SK-N-SH (cell line): ENCODE measurements around the gene CADM2. TPM values are rescaled to one million over a fixed set of nuclear protein-coding genes. Genes with fewer than 3 reads are reported as not detected.
A peak's percentile ranks its signal among the peaks of the same experiment; 100 is the strongest.

ENCODE experiments used
- CTCF ChIA-PET: fragments of 300-600, 350-600 bp; formaldehyde crosslinking; extraction: SDS; loops from one replicate; lab custom pipeline; 2021; lab: Yijun Ruan, JAX
- POLR2A ChIA-PET: fragments of 350-600 bp; sonication (Branson Sonifier 250); formaldehyde crosslinking; extraction: SDS; loops from one replicate; lab custom pipeline; 2020; ENCODE audit warnings: antibody characterized with exemption, inconsistent platforms; lab: Yijun Ruan, JAX
- DNase-seq: peaks from one replicate; pipeline ENCODE4 v3.0.0; 2012
- H2AFZ ChIP-seq: fragments of 200-600 bp; sonication (generic); 2 replicates; pipeline ENCODE4 v1.8.1; 2016; ENCODE audit warnings: antibody characterized with exemption, mild to moderate bottlenecking, low read depth
- H3F3A ChIP-seq: fragments of 200-600 bp; sonication (generic); replicated peaks from 2 replicates; pipeline ENCODE3; 2016; ENCODE audit warnings: antibody characterized with exemption, mild to moderate bottlenecking; ENCODE audit not compliant: insufficient read depth
- H3K27ac ChIP-seq, 2 experiments: fragments of 200-500 bp in 1 of 2; fragments of 200-600 bp in 1 of 2; sonication (Bioruptor generic) in 1 of 2; sonication (generic), shearing (Covaris generic) in 1 of 2; 2 replicates each; pipeline versions ENCODE4 v1.5.1 to v1.6.1; 2014 to 2016; ENCODE audit warnings: low read depth in 2 of 2, inconsistent platforms in 1 of 2, low read length in 1 of 2, mild to moderate bottlenecking in 1 of 2, mixed read lengths in 1 of 2
- H3K27me3 ChIP-seq: fragments of 200-600 bp; sonication (generic), shearing (Covaris generic); 2 replicates; pipeline ENCODE4 v1.6.1; 2016; ENCODE audit warnings: mixed run types; ENCODE audit not compliant: insufficient read depth
- H3K36me3 ChIP-seq, 2 experiments: fragments of 200-500 bp in 1 of 2; fragments of 200-600 bp in 1 of 2; sonication (Bioruptor generic) in 1 of 2; sonication (generic) in 1 of 2; replicated peaks in 1 of 2; 2 replicates each; pipeline versions ENCODE3 to v1.5.1; 2014 to 2016; ENCODE audit warnings: low read length in 1 of 2, mild to moderate bottlenecking in 1 of 2; ENCODE audit not compliant: insufficient read depth in 2 of 2, control insufficient read depth in 1 of 2
- H3K4me1 ChIP-seq, 2 experiments: fragments of 200-500 bp in 1 of 2; fragments of 200-600 bp in 1 of 2; sonication (Bioruptor generic) in 1 of 2; sonication (generic), shearing (Covaris generic) in 1 of 2; 2 replicates each; pipeline versions ENCODE4 v1.5.1 to v1.6.1; 2014 to 2016; ENCODE audit warnings: low read depth in 1 of 2, low read length in 1 of 2, mixed run types in 1 of 2; ENCODE audit not compliant: insufficient read depth in 2 of 2, control insufficient read depth in 1 of 2
- H3K4me2 ChIP-seq: fragments of 200-600 bp; sonication (generic), shearing (Covaris generic); 2 replicates; pipeline ENCODE4 v1.6.1; 2017; ENCODE audit warnings: mixed run types
- H3K4me3 ChIP-seq, 2 experiments: fragments of 200-500 bp in 1 of 2; fragments of 200-600 bp in 1 of 2; sonication (Bioruptor generic) in 1 of 2; sonication (generic), shearing (Covaris generic) in 1 of 2; 2 replicates each; pipeline versions ENCODE4 v1.5.1 to v1.8.1; 2014 to 2016; ENCODE audit warnings: low read depth in 2 of 2, inconsistent platforms in 1 of 2, low read length in 1 of 2, mild to moderate bottlenecking in 1 of 2, mixed read lengths in 1 of 2, moderate library complexity in 1 of 2
- H3K79me2 ChIP-seq: fragments of 200-600 bp; sonication (generic); 2 replicates; pipeline ENCODE4 v1.8.1; 2017; ENCODE audit warnings: mild to moderate bottlenecking; ENCODE audit not compliant: insufficient read depth
- H3K9ac ChIP-seq: fragments of 200-600 bp; sonication (generic); 2 replicates; pipeline ENCODE4 v1.6.1; 2017; ENCODE audit warnings: mixed run types
- H3K9me2 ChIP-seq: fragments of 200-600 bp; sonication (generic); 2 replicates; pipeline ENCODE4 v1.6.1; 2017; ENCODE audit warnings: mixed run types
- H3K9me3 ChIP-seq: fragments of 200-600 bp; sonication (generic); 2 replicates; pipeline ENCODE4 v1.6.1; 2017; ENCODE audit warnings: mixed run types, mild to moderate bottlenecking, moderate library complexity
- H4K20me1 ChIP-seq: fragments of 200-600 bp; sonication (generic); 2 replicates; pipeline ENCODE4 v1.6.1; 2017; ENCODE audit warnings: mild to moderate bottlenecking, mixed run types; ENCODE audit not compliant: insufficient read depth
- FOSL2 ChIP-seq: IDR thresholded peaks from 2 replicates; pipeline ENCODE4 v1.4.0; 2012; ENCODE audit warnings: low read depth, mild to moderate bottlenecking, moderate library complexity, borderline replicate concordance
- FOXJ3 ChIP-seq: sonication (generic); formaldehyde crosslinking; IDR thresholded peaks from 2 replicates; pipeline ENCODE4 v1.5.1; 2020; ENCODE audit warnings: mild to moderate bottlenecking, missing genetic modification reagents
- FOXM1 ChIP-seq: IDR thresholded peaks from 2 replicates; pipeline ENCODE4 v1.4.0; 2012; ENCODE audit warnings: low read depth, mild to moderate bottlenecking
- JUND ChIP-seq: IDR thresholded peaks from 2 replicates; pipeline ENCODE4 v1.4.0; 2012
- MAX ChIP-seq: IDR thresholded peaks from 2 replicates; pipeline ENCODE4 v1.4.0; 2012; ENCODE audit warnings: low read depth
- NRF1 ChIP-seq: IDR thresholded peaks from 2 replicates; pipeline ENCODE4 v1.6.1; 2012; ENCODE audit warnings: low read depth, mild to moderate bottlenecking, low read length
- RAD21 ChIP-seq: IDR thresholded peaks from 2 replicates; pipeline ENCODE4 v1.6.1; 2012; ENCODE audit warnings: mild to moderate bottlenecking, low read length
- SMC3 ChIP-seq: IDR thresholded peaks from 2 replicates; pipeline ENCODE4 v1.6.1; 2012; ENCODE audit warnings: low read depth, low read length, improper control_type of control experiment
- TAF1 ChIP-seq: IDR thresholded peaks from 2 replicates; pipeline ENCODE4 v1.6.1; 2012; ENCODE audit warnings: low read depth, mild to moderate bottlenecking, low read length, moderate library complexity, borderline replicate concordance
- TEAD4 ChIP-seq: IDR thresholded peaks from 2 replicates; pipeline ENCODE4 v1.4.0; 2012; ENCODE audit warnings: mild to moderate bottlenecking, borderline replicate concordance; ENCODE audit not compliant: insufficient read depth
- USF1 ChIP-seq: IDR thresholded peaks from 2 replicates; pipeline ENCODE4 v1.4.0; 2012; ENCODE audit warnings: low read depth, borderline replicate concordance
- WGBS: methylation state at CpG from one replicate; pipeline ENCODE4 v1.1.6; 2017; ENCODE audit warnings: low lambda C conversion rate; 5-methylcytosine and 5-hydroxymethylcytosine counted together
- polyA plus RNA-seq, 3 experiments: library from polyadenylated mRNA; depleted of rRNA; stranded (reverse); fragments of >200 nt; gene quantifications; 2 replicates each; pipeline ENCODE4 v1.2.3, GENCODE V29; 2012
- TF ChIP-seq, protein P1 (sequence below): fragments of 200-600 bp; sonication (generic); IDR thresholded peaks from 2 replicates; pipeline ENCODE4 v1.6.1; 2017; ENCODE audit warnings: antibody characterized with exemption, mild to moderate bottlenecking, moderate library complexity

Gene CADM2
- polyA plus RNA-seq, 1 of the 3 experiments (the other 2 are of a cell fraction) = 0.46 TPM

- Histone ChIP-seq H3K27ac (no peak overlapping the region), H3K79me2 (no peaks in the 10 kb centered on the region), H3K4me3 (no peak overlapping the region; a peak in 1 of 4 replicates), H4K20me1 (no peaks in the 10 kb centered on the region), H3K9ac (no peak overlapping the region)
- CTCF ChIA-PET = interaction anchor here (0.5 to 1.9 kb wide), 21 partner anchors 9 to 622 kb away, joined by 3 to 11 read pairs (median 3); no protein-coding TSS in a partner anchor
- WGBS = 3% methylated on average over 5 of the region's 5 CpGs
- DNase-seq = peak; percentile 24
- TF ChIP-seq USF1 = no peak
- TF ChIP-seq FOXJ3 (CRISPR knock-in tag) = no peak
- TF ChIP-seq NRF1 = no peak
- TF ChIP-seq TEAD4 = no peak
- TF ChIP-seq, protein P1, sequence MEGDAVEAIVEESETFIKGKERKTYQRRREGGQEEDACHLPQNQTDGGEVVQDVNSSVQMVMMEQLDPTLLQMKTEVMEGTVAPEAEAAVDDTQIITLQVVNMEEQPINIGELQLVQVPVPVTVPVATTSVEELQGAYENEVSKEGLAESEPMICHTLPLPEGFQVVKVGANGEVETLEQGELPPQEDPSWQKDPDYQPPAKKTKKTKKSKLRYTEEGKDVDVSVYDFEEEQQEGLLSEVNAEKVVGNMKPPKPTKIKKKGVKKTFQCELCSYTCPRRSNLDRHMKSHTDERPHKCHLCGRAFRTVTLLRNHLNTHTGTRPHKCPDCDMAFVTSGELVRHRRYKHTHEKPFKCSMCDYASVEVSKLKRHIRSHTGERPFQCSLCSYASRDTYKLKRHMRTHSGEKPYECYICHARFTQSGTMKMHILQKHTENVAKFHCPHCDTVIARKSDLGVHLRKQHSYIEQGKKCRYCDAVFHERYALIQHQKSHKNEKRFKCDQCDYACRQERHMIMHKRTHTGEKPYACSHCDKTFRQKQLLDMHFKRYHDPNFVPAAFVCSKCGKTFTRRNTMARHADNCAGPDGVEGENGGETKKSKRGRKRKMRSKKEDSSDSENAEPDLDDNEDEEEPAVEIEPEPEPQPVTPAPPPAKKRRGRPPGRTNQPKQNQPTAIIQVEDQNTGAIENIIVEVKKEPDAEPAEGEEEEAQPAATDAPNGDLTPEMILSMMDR = peak; percentile 90
- peak; percentile 27; the same call in 1 of the 2 replicates for TF ChIP-seq SMC3
- TF ChIP-seq RAD21 = peak; percentile 64
- TF ChIP-seq, all 33 proteins: peak for 3
- H3K4me1 ChIP-seq = no peaks in the 10 kb centered on the region
- POLR2A ChIA-PET = no interaction called here
- no peaks in the 10 kb centered on the region for H3K27me3 ChIP-seq
- H3K9me2 ChIP-seq = no peaks in the 10 kb centered on the region
- H3K4me2 ChIP-seq = no peak overlapping the region
- no peak overlapping the region for H2AFZ ChIP-seq
- no peaks in the 10 kb centered on the region for H3K36me3 ChIP-seq
- no peaks in the 10 kb centered on the region for H3F3A ChIP-seq
- H3K9me3 ChIP-seq = no peaks in the 10 kb centered on the region
These were observed 608.4 kb downstream of the CADM2 start for GRCh38 chr3:85567071-85567676.

DNA sequence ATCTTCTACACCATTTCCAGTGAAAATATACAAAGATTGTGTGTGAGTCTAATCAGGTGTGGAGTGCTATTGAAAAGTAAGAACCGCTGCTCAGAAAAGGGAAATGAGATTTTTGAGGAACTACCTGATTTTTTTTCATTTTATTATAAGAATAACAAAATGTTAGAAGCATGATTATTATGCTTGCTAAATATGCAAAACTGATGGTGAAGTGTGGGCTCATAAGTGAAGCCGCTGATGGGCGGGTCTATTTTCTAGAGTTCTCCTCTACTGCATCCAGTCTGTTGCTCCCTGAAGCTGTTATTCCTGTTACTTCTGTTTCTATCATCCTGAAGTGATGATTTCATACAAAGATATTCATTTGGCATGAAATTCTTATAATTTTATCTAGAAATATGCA is 612.0 kb downstream of the CADM2 start:
- ChIA-PET CTCF (interaction anchor here (1.2 to 2.3 kb wide), 2 partner anchors 9 to 1023 kb away, joined by 3 to 13 read pairs; no protein-coding TSS in a partner anchor), POLR2A (no interaction called here)
- Histone ChIP-seq H3K4me3 (no peak overlapping the region), H3K36me3 (no peaks in the 10 kb centered on the region), H3K27ac (no peak overlapping the region), H3K4me2 (no peak overlapping the region), H3F3A (no peaks in the 10 kb centered on the region), H3K79me2 (no peaks in the 10 kb centered on the region), H2AFZ (no peak overlapping the region), H3K9ac (no peak overlapping the region), H3K27me3 (no peaks in the 10 kb centered on the region), H4K20me1 (no peaks in the 10 kb centered on the region), H3K9me2 (no peaks in the 10 kb centered on the region), H3K9me3 (no peaks in the 10 kb centered on the region), H3K4me1 (no peaks in the 10 kb centered on the region)
- no peak for DNase-seq
- WGBS = 46% methylated on average over 3 of the region's 3 CpGs
- no peak for TF ChIP-seq MAX
- no peak for TF ChIP-seq FOXM1
- TF ChIP-seq JUND = no peak
- TF ChIP-seq TAF1 = no peak
- no peak for TF ChIP-seq RAD21
- TF ChIP-seq FOSL2 = no peak
